MCF 10A (cell line): Measurements from ENCODE around the gene SMARCAD1. TPM values are rescaled to one million over a fixed set of nuclear protein-coding genes. Genes with fewer than 3 reads are reported as not detected.
"Not testable (repeated sequence)": the region's sequence is repeated elsewhere in the genome, so short reads cannot be mapped to it uniquely, and the experiment has no call there.

ENCODE experiments used
- BruUV-seq: library from RNA; stranded (reverse); fragments of 400-500 nt; replicated peaks from 2 replicates; lab custom pipeline; 2021; lab: Mats Ljungman, UMichigan
- CTCF ChIA-PET: fragments of 300-600 bp; sonication (Branson Sonifier 250); formaldehyde crosslinking; extraction: SDS; loops from one replicate; lab custom pipeline; 2021; ENCODE audit warnings: antibody characterized with exemption, inconsistent platforms; lab: Yijun Ruan, JAX
- POLR2A ChIA-PET: fragments of 300-600, 350-650 bp; sonication (Branson Sonifier 250); formaldehyde crosslinking; extraction: SDS; loops from one replicate; lab custom pipeline; 2020; ENCODE audit warnings: antibody characterized with exemption, inconsistent platforms; lab: Yijun Ruan, JAX
- DNase-seq: peaks from one replicate; pipeline ENCODE4 v3.0.0-alpha.2; 2018; ENCODE audit not compliant: unreplicated experiment
- H3K27ac Mint-ChIP-seq: one replicate; pipeline ENCODE4 v1.8.0; 2022; ENCODE audit warnings: mild to moderate bottlenecking, low read depth, mixed read lengths; ENCODE audit not compliant: unreplicated experiment
- H3K27me3 Mint-ChIP-seq: one replicate; pipeline ENCODE4 v1.8.0; 2022; ENCODE audit warnings: mixed read lengths; ENCODE audit not compliant: insufficient read depth, unreplicated experiment
- H3K36me3 Mint-ChIP-seq: one replicate; pipeline ENCODE4 v1.8.0; 2022; ENCODE audit warnings: mild to moderate bottlenecking, moderate library complexity, mixed read lengths; ENCODE audit not compliant: insufficient read depth, unreplicated experiment
- H3K4me1 Mint-ChIP-seq: one replicate; pipeline ENCODE4 v1.8.0; 2022; ENCODE audit warnings: mixed read lengths; ENCODE audit not compliant: insufficient read depth, unreplicated experiment
- H3K4me3 Mint-ChIP-seq: one replicate; pipeline ENCODE4 v1.8.0; 2022; ENCODE audit warnings: mild to moderate bottlenecking, moderate library complexity, mixed read lengths; ENCODE audit not compliant: unreplicated experiment
- H3K9me3 Mint-ChIP-seq: one replicate; pipeline ENCODE4 v1.8.0; 2022; ENCODE audit warnings: mixed read lengths; ENCODE audit not compliant: unreplicated experiment
- CTCF ChIP-seq: fragments of 200-600 bp; IDR thresholded peaks from one replicate; pipeline ENCODE4 v1.8.0; 2022; ENCODE audit warnings: antibody characterized with exemption, mild to moderate bottlenecking; ENCODE audit not compliant: unreplicated experiment
- intact Hi-C: fragments of 100-400 bp; cut with micrococcal nuclease; formaldehyde crosslinking; loops from 2 replicates; pipeline ENCODE4 v1.14.1; 2022
- total RNA-seq: library from RNA; stranded (reverse); gene quantifications from 2 replicates; pipeline ENCODE4 v1.2.3, GENCODE V29; 2022

SMARCAD1 gene
- total RNA-seq, 1 experiment from 2014 or later = 38.1 TPM

GRCh38 chr4:94334476-94334875, 126.8 kb downstream of the SMARCAD1 start:
- CTCF ChIA-PET = interaction anchor here (0.6 to 2.6 kb wide), 5 partner anchors 8 to 61 kb away, joined by 3 to 15 read pairs (median 3); no protein-coding TSS in a partner anchor
- no peak for TF ChIP-seq CTCF
- no peaks in the 10 kb centered on the region for H3K9me3 Mint-ChIP-seq
- no peaks in the 10 kb centered on the region for H3K36me3 Mint-ChIP-seq
- H3K4me3 Mint-ChIP-seq = no peak overlapping the region
- intact Hi-C loops = no loop called here
- H3K4me1 Mint-ChIP-seq = peaks cover 6% of the 10 kb centered on the region
- H3K27ac Mint-ChIP-seq = no peak overlapping the region
- no peaks in the 10 kb centered on the region for H3K27me3 Mint-ChIP-seq
- POLR2A ChIA-PET = interaction anchor here (0.6 to 1.1 kb wide), 4 partner anchors 11 to 253 kb away, joined by 3 to 4 read pairs (median 3); no protein-coding TSS in a partner anchor
- no peak for DNase-seq
- no TSS peak for BruUV-seq

GRCh38 chr4:94334962-94335361, 127.3 kb downstream of the SMARCAD1 start:
- DNase-seq = no peak
- BruUV-seq = no TSS peak
- no peak overlapping the region for H3K27ac Mint-ChIP-seq
- no peak for TF ChIP-seq CTCF
- peaks cover 6% of the 10 kb centered on the region for H3K4me1 Mint-ChIP-seq
- H3K9me3 Mint-ChIP-seq = no peaks in the 10 kb centered on the region
- ChIA-PET CTCF (interaction anchor here (0.6 to 1.0 kb wide), 4 partner anchors 9 to 66 kb away, joined by 3 read pairs; no protein-coding TSS in a partner anchor), POLR2A (interaction anchor here (0.7 kb wide), 1 partner anchor 10 kb away, joined by 3 read pairs; no protein-coding TSS in a partner anchor)
- no peak overlapping the region for H3K4me3 Mint-ChIP-seq
- intact Hi-C loops = no loop called here
- no peaks in the 10 kb centered on the region for H3K36me3 Mint-ChIP-seq
- H3K27me3 Mint-ChIP-seq = no peaks in the 10 kb centered on the region

GRCh38 chr4:94336303-94336702, 128.6 kb downstream of the SMARCAD1 start:
- no TSS peak for BruUV-seq
- no peak for TF ChIP-seq CTCF
- CTCF ChIA-PET = interaction anchor here (0.6 to 1.3 kb wide), 2 partner anchors 32 to 91 kb away, joined by 3 to 5 read pairs; no protein-coding TSS in a partner anchor

GRCh38 chr4:94336791-94337190, 129.1 kb downstream of the SMARCAD1 start:
- H3K36me3 Mint-ChIP-seq = not testable (repeated sequence)

More at GRCh38 chr4:94336303-94336702, 128.6 kb downstream of the SMARCAD1 start:
- POLR2A ChIA-PET = interaction anchor here (0.6 kb wide), 1 partner anchor 10 kb away, joined by 3 read pairs; no protein-coding TSS in a partner anchor
- Mint-ChIP-seq H3K4me1 (peaks cover 6% of the 10 kb centered on the region), H3K4me3 (no peak overlapping the region), H3K9me3 (no peaks in the 10 kb centered on the region), H3K27ac (no peak overlapping the region), H3K27me3 (no peaks in the 10 kb centered on the region), H3K36me3 (no peaks in the 10 kb centered on the region)
- DNase-seq = no peak
- intact Hi-C loops = no loop called here

More at GRCh38 chr4:94336791-94337190, 129.1 kb downstream of the SMARCAD1 start:
- H3K27me3 Mint-ChIP-seq, H3K4me3 Mint-ChIP-seq, BruUV-seq, H3K9me3 Mint-ChIP-seq, H3K4me1 Mint-ChIP-seq, H3K27ac Mint-ChIP-seq, intact Hi-C loops, DNase-seq: not testable (repeated sequence)
- ChIA-PET POLR2A (interaction anchor here (0.6 kb wide), 1 partner anchor 11 kb away, joined by 3 read pairs; no protein-coding TSS in a partner anchor), CTCF (interaction anchor here (0.5 to 1.3 kb wide), 3 partner anchors 32 to 80 kb away, joined by 3 read pairs; no protein-coding TSS in a partner anchor)
